Bone marrow (tissue), 2 donors: Measurements from ENCODE around the gene CALD1.

Experiments
- DNase-seq, 2 donors: peaks; one replicate each; lab custom pipeline; 2025; lab: John Stamatoyannopoulos, UW

The CALD1 gene

GRCh38 chr7:134927723-134928122, 148.3 kb downstream of the CALD1 start:
- DNase-seq, result no peak

- DNase-seq, result no peak
These were observed 149.1 kb downstream of the CALD1 start for GRCh38 chr7:134928554-134928953.

- DNase-seq, result no peak
These were observed 152.1 kb downstream of the CALD1 start for GRCh38 chr7:134931487-134931886.

- DNase-seq, result no peak
These were observed 153.4 kb downstream of the CALD1 start for GRCh38 chr7:134932707-134933370.

- DNase-seq, result no peak
These were observed 154.1 kb downstream of the CALD1 start for GRCh38 chr7:134933460-134934068.

GRCh38 chr7:134935701-134936100, 156.3 kb downstream of the CALD1 start:
- no peak for DNase-seq

GRCh38 chr7:134936893-134937510, 157.6 kb downstream of the CALD1 start:
- DNase-seq, result no peak

- DNase-seq, result no peak
These were observed 158.7 kb downstream of the CALD1 start for GRCh38 chr7:134938141-134938540.

GRCh38 chr7:134939136-134939535, 159.7 kb downstream of the CALD1 start:
- no peak for DNase-seq

- no peak for DNase-seq
These were observed 161.3 kb downstream of the CALD1 start for GRCh38 chr7:134940729-134941128.

- no peak for DNase-seq
These were observed 161.9 kb downstream of the CALD1 start for GRCh38 chr7:134941185-134941900.

GRCh38 chr7:134941952-134942351, 162.5 kb downstream of the CALD1 start:
- DNase-seq, result no peak

- DNase-seq, result no peak
These were observed 163.4 kb downstream of the CALD1 start for GRCh38 chr7:134942690-134943466.

- DNase-seq, result no peak
These were observed 164.5 kb downstream of the CALD1 start for GRCh38 chr7:134943785-134944400.

GRCh38 chr7:134945691-134946090, 166.3 kb downstream of the CALD1 start:
- DNase-seq, result no peak

GRCh38 chr7:134946260-134946659, 166.8 kb downstream of the CALD1 start:
- DNase-seq, result no peak

GRCh38 chr7:134947329-134947728, 167.9 kb downstream of the CALD1 start:
- DNase-seq, result no peak

- no peak for DNase-seq
These were observed 168.4 kb downstream of the CALD1 start for GRCh38 chr7:134947831-134948230.

- DNase-seq, result no peak
These were observed 168.8 kb downstream of the CALD1 start for GRCh38 chr7:134948246-134948645.

- no peak for DNase-seq
These were observed 169.3 kb downstream of the CALD1 start for GRCh38 chr7:134948736-134949135.

GRCh38 chr7:134949171-134949570, 169.7 kb downstream of the CALD1 start:
- no peak for DNase-seq
